Right forelimb (tissue), 1 donor: ENCODE measurements around the gene CACNA1B.
"Not testable (repeated sequence)": the region's sequence is repeated elsewhere in the genome, so short reads cannot be mapped to it uniquely, and the experiment has no call there.

ENCODE experiments used
- DNase-seq: peaks from one replicate; pipeline ENCODE4 v3.0.0-alpha.2; 2018

Gene CACNA1B

GRCh38 chr9:138121438-138122050 is 244.0 kb downstream of the CACNA1B start:
- no peak for DNase-seq

- peak; percentile 32 for DNase-seq
Observed at GRCh38 chr9:138122201-138122600, 244.6 kb downstream of the CACNA1B start.

- DNase-seq, result no peak
Observed at GRCh38 chr9:138122676-138123075, 245.1 kb downstream of the CACNA1B start.

GRCh38 chr9:138123086-138123485 is 245.5 kb downstream of the CACNA1B start:
- DNase-seq, result peak; percentile 32

- DNase-seq, result not testable (repeated sequence)
Observed at GRCh38 chr9:138126090-138126857, 248.7 kb downstream of the CACNA1B start.

- DNase-seq, result not testable (repeated sequence)
Observed at GRCh38 chr9:138126858-138127584, 249.4 kb downstream of the CACNA1B start.

GRCh38 chr9:138128027-138128426 is 250.4 kb downstream of the CACNA1B start:
- DNase-seq, result not testable (repeated sequence)

- not testable (repeated sequence) for DNase-seq
Observed at GRCh38 chr9:138129318-138129717, 251.7 kb downstream of the CACNA1B start.

- not testable (repeated sequence) for DNase-seq
Observed at GRCh38 chr9:138132946-138133705, 255.5 kb downstream of the CACNA1B start.

GRCh38 chr9:138134581-138134980 is 257.0 kb downstream of the CACNA1B start:
- not testable (repeated sequence) for DNase-seq

- DNase-seq, result not testable (repeated sequence)
Observed at GRCh38 chr9:138139096-138139495, 261.5 kb downstream of the CACNA1B start.

- not testable (repeated sequence) for DNase-seq
Observed at GRCh38 chr9:138140980-138141379, 263.4 kb downstream of the CACNA1B start.

- DNase-seq, result not testable (repeated sequence)
Observed at GRCh38 chr9:138142528-138143244, 265.1 kb downstream of the CACNA1B start.

GRCh38 chr9:138143491-138143890 is 265.9 kb downstream of the CACNA1B start:
- DNase-seq, result not testable (repeated sequence)

- peak; percentile 58 for DNase-seq
Observed at GRCh38 chr9:138147556-138147955, 270.0 kb downstream of the CACNA1B start.

- peak; percentile 51 for DNase-seq
Observed at GRCh38 chr9:138149672-138150656, 272.4 kb downstream of the CACNA1B start.

GRCh38 chr9:138155788-138156187 is 278.2 kb downstream of the CACNA1B start:
- DNase-seq, result not testable (repeated sequence)

- DNase-seq, result not testable (repeated sequence)
Observed at GRCh38 chr9:138166793-138167192, 289.2 kb downstream of the CACNA1B start.
